HCT116 (cell line): ENCODE results near the gene PEG3. TPM values are rescaled to one million over a fixed set of nuclear protein-coding genes. Genes with fewer than 3 reads are reported as not detected.

Experiments used
- ATAC-seq: fragments of 200-7000 bp; cut with Tn5 transposase; 2 replicates; pipeline ENCODE4 v1.9.1; 2020; ENCODE audit warnings: mild to moderate bottlenecking, moderate library complexity
- BruUV-seq: library from RNA; stranded (reverse); fragments of 400-500 nt; replicated peaks from 2 replicates; lab custom pipeline; 2021; lab: Mats Ljungman, UMichigan
- CTCF ChIA-PET: fragments of 300-600 bp; sonication (Branson Sonifier 250); formaldehyde crosslinking; loops from one replicate; lab custom pipeline; 2021; ENCODE audit warnings: antibody characterized with exemption; lab: Charles Lee
- POLR2A ChIA-PET: fragments of 300-600, 350-600 bp; sonication (Branson Sonifier 250); formaldehyde crosslinking; loops from one replicate; lab custom pipeline; 2021; ENCODE audit warnings: antibody characterized with exemption; lab: Charles Lee
- RAD21 ChIA-PET, 2 experiments: fragments of 300-600 bp; sonication (Branson Sonifier 250); formaldehyde crosslinking; loops; one replicate each; lab custom pipeline; 2023; ENCODE audit warnings: low total read pairs in 2 of 2; ENCODE audit not compliant: uncharacterized antibody in 2 of 2, unreplicated experiment in 2 of 2, low non-redundant PET in 1 of 2; lab: Charles Lee
- DNase-seq: peaks from one replicate; pipeline ENCODE4 v3.0.0-alpha.2; 2010; ENCODE audit warnings: low read depth, low spot score
- H2AFZ ChIP-seq: fragments of 200-600 bp; shearing (Covaris generic), sonication (generic); 2 replicates; pipeline ENCODE4 v1.6.1; 2017; ENCODE audit warnings: low read depth, mixed run types, mixed read lengths, antibody characterized with exemption, low read length; ENCODE audit not compliant: poor library complexity, severe bottlenecking
- H3K27ac ChIP-seq: 2 replicates; pipeline ENCODE4 v1.5.1; 2012; ENCODE audit warnings: low read depth, low read length
- H3K27me3 ChIP-seq: fragments of 200-600 bp; sonication (generic); 2 replicates; pipeline ENCODE4 v1.6.1; 2016; ENCODE audit warnings: mixed run types, low read length, mixed read lengths; ENCODE audit not compliant: insufficient read depth
- H3K36me3 ChIP-seq, 2 experiments: fragments of 200-500 bp in 1 of 2; fragments of 200-600 bp in 1 of 2; sonication (Bioruptor generic) in 1 of 2; sonication (generic) in 1 of 2; 2 replicates each; pipeline versions ENCODE4 v1.5.1 to v1.6.1; 2014 to 2016; ENCODE audit warnings: low read length in 2 of 2, inconsistent platforms in 1 of 2, mixed read lengths in 1 of 2, mixed run types in 1 of 2; ENCODE audit not compliant: insufficient read depth in 2 of 2, control insufficient read depth in 1 of 2
- H3K4me1 ChIP-seq, 2 experiments: fragments of 200-600 bp in 1 of 2; sonication (generic) in 1 of 2; 2 replicates each; pipeline versions ENCODE4 v1.5.1 to v1.6.1; 2012 to 2017; ENCODE audit warnings: low read length in 2 of 2, inconsistent platforms in 1 of 2, mild to moderate bottlenecking in 1 of 2, mixed read lengths in 1 of 2, mixed run types in 1 of 2, moderate library complexity in 1 of 2; ENCODE audit not compliant: insufficient read depth in 2 of 2, control insufficient read depth in 1 of 2
- H3K4me2 ChIP-seq: fragments of 200-600 bp; sonication (generic); 2 replicates; pipeline ENCODE4 v1.6.1; 2017; ENCODE audit warnings: mixed run types, low read length, mixed read lengths
- H3K4me3 ChIP-seq, 2 experiments: fragments of 200-600 bp in 1 of 2; sonication (generic) in 1 of 2; replicated peaks in 1 of 2; 2 replicates each; pipeline ENCODE4 v1.5.1; 2011 to 2016; ENCODE audit warnings: low read length in 2 of 2, control low read depth in 1 of 2, low read depth in 1 of 2, mild to moderate bottlenecking in 1 of 2, mixed read lengths in 1 of 2, mixed run types in 1 of 2
- H3K79me2 ChIP-seq: fragments of 200-600 bp; sonication (generic); 2 replicates; pipeline ENCODE4 v1.6.1; 2017; ENCODE audit warnings: mild to moderate bottlenecking, mixed run types, low read length, moderate library complexity, mixed read lengths; ENCODE audit not compliant: insufficient read depth
- H3K9ac ChIP-seq: fragments of 200-600 bp; sonication (generic); 2 replicates; pipeline ENCODE4 v1.6.1; 2016; ENCODE audit warnings: low read length, mixed read lengths
- H3K9me2 ChIP-seq: fragments of 200-600 bp; sonication (generic), shearing (Covaris generic); 2 replicates; pipeline ENCODE4 v1.6.1; 2017; ENCODE audit warnings: mixed run types, mild to moderate bottlenecking, moderate library complexity; ENCODE audit not compliant: insufficient read depth
- H3K9me3 ChIP-seq, 2 experiments: fragments of 200-500 bp in 1 of 2; fragments of 200-600 bp in 1 of 2; sonication (Bioruptor generic) in 1 of 2; sonication (generic) in 1 of 2; 2 replicates each; pipeline ENCODE4 v1.6.1; 2014 to 2017; ENCODE audit warnings: low read length in 2 of 2, mixed read lengths in 2 of 2, inconsistent platforms in 1 of 2, low read depth in 1 of 2, mild to moderate bottlenecking in 1 of 2, mixed run types in 1 of 2, moderate library complexity in 1 of 2; ENCODE audit not compliant: control insufficient read depth in 1 of 2, insufficient read depth in 1 of 2
- H4K20me1 ChIP-seq: fragments of 200-600 bp; sonication (generic), shearing (Covaris generic); 2 replicates; pipeline ENCODE4 v1.6.1; 2017; ENCODE audit warnings: mixed run types, mild to moderate bottlenecking, moderate library complexity; ENCODE audit not compliant: insufficient read depth
- CTCF ChIP-seq, 3 experiments: fragments of 200-600 bp in 1 of 3; sonication (generic) in 1 of 3; IDR thresholded peaks in 2 of 3; conservative IDR thresholded peaks in 1 of 3; 2 replicates each; pipeline ENCODE4 v1.5.1; 2012 to 2017; ENCODE audit warnings: low read depth in 2 of 3, low read length in 2 of 3, antibody characterized with exemption in 1 of 3, borderline replicate concordance in 1 of 3, control low read depth in 1 of 3, mild to moderate bottlenecking in 1 of 3, mixed read lengths in 1 of 3, mixed run types in 1 of 3, moderate library complexity in 1 of 3; ENCODE audit not compliant: insufficient read depth in 1 of 3
- EGR1 ChIP-seq: IDR thresholded peaks from 2 replicates; pipeline ENCODE4 v1.6.1; 2012; ENCODE audit warnings: low read depth
- EZH2phosphoT487 ChIP-seq: fragments of 200-600 bp; IDR thresholded peaks from 2 replicates; pipeline ENCODE4 v1.6.1; 2018; ENCODE audit warnings: antibody characterized with exemption, borderline replicate concordance
- FOSL1 ChIP-seq: IDR thresholded peaks from 2 replicates; pipeline ENCODE4 v1.6.1; 2012; ENCODE audit warnings: low read depth
- REST ChIP-seq: IDR thresholded peaks from 2 replicates; pipeline ENCODE4 v1.6.1; 2012; ENCODE audit warnings: low read depth
- SIN3A ChIP-seq: IDR thresholded peaks from 2 replicates; pipeline ENCODE4 v1.6.1; 2012; ENCODE audit warnings: low read depth
- SP1 ChIP-seq: IDR thresholded peaks from 2 replicates; pipeline ENCODE4 v1.6.1; 2012; ENCODE audit warnings: low read depth
- SRF ChIP-seq: IDR thresholded peaks from 2 replicates; pipeline ENCODE4 v1.6.1; 2012; ENCODE audit warnings: low read depth
- ZBTB33 ChIP-seq: IDR thresholded peaks from 2 replicates; pipeline ENCODE4 v1.6.1; 2011; ENCODE audit warnings: mild to moderate bottlenecking, low read length, moderate library complexity; ENCODE audit not compliant: insufficient replicate concordance; ENCODE audit errors: extremely low read depth
- ZFX ChIP-seq: fragments of 450-650 bp; IDR thresholded peaks from 2 replicates; pipeline ENCODE4 v1.6.1; 2017
- ZNF274 ChIP-seq: fragments of 200-500 bp; sonication (Bioruptor generic); IDR thresholded peaks from 2 replicates; pipeline ENCODE4 v1.6.1; 2014; ENCODE audit warnings: mild to moderate bottlenecking, low read depth, low read length, inconsistent platforms
- intact Hi-C: fragments of 100-400 bp; cut with micrococcal nuclease; formaldehyde crosslinking; loops from 2 replicates; pipeline ENCODE4 v1.10.0; 2022
- total RNA-seq: library from RNA; stranded (reverse); gene quantifications from one replicate; pipeline ENCODE4 v1.2.1, GENCODE V29; 2021; ENCODE audit not compliant: unreplicated experiment

PEG3 gene
- total RNA-seq, 1 experiment from 2014 or later, result 0.34 TPM

- Histone ChIP-seq H3K27me3 (no peaks in the 10 kb centered on the region), H3K9ac (no peak overlapping the region), H3K79me2 (no peaks in the 10 kb centered on the region), H3K4me3 (no peak overlapping the region), H3K36me3 (no peaks in the 10 kb centered on the region), H3K4me2 (no peak overlapping the region), H3K9me2 (no peaks in the 10 kb centered on the region), H3K9me3 (peaks cover 26 to 38% of the 10 kb centered on the region in 2 experiments; a peak in 2 of 4 replicates), H4K20me1 (no peaks in the 10 kb centered on the region), H3K4me1 (no peaks in the 10 kb centered on the region), H2AFZ (no peak overlapping the region), H3K27ac (no peak overlapping the region)
- ChIA-PET CTCF (no interaction called here), RAD21 (no interaction called here), POLR2A (no interaction called here)
- no peak for TF ChIP-seq EZH2phosphoT487
- intact Hi-C loops, result no loop called here
- DNase-seq (no peak), ATAC-seq (no peak)
- no TSS peak for BruUV-seq
Observed at GRCh38 chr19:56821209-56821608, 19.3 kb downstream of the PEG3 start.

- Histone ChIP-seq H3K4me2 (no peak overlapping the region), H3K9me3 (peaks cover 15 to 51% of the 10 kb centered on the region in 2 experiments; a peak in 2 of 4 replicates), H3K36me3 (no peaks in the 10 kb centered on the region), H3K9me2 (no peaks in the 10 kb centered on the region), H3K4me3 (no peak overlapping the region), H3K27ac (no peak overlapping the region), H3K4me1 (no peaks in the 10 kb centered on the region), H3K27me3 (no peaks in the 10 kb centered on the region), H3K9ac (no peak overlapping the region), H2AFZ (no peak overlapping the region), H4K20me1 (no peaks in the 10 kb centered on the region), H3K79me2 (no peaks in the 10 kb centered on the region)
- DNase-seq (no peak), ATAC-seq (no peak)
- BruUV-seq, result no TSS peak
- ChIA-PET POLR2A (no interaction called here), RAD21 (no interaction called here), CTCF (no interaction called here)
- intact Hi-C loops, result no loop called here
- TF ChIP-seq REST, result no peak
- TF ChIP-seq ZNF274, result no peak
- TF ChIP-seq EGR1, result no peak
- TF ChIP-seq SP1, result no peak
- no peak for TF ChIP-seq ZFX
- TF ChIP-seq CTCF (IDR thresholded peaks at IDR 0.05 in 2 of 3, conservative IDR thresholded peaks at IDR 0.05 in 1 of 3; ENCODE audit: borderline replicate concordance in 1 of 3, insufficient read depth in 1 of 3, low read depth in 2 of 3, low read length in 2 of 3), result no peak
- no peak for TF ChIP-seq SRF
- no peak for TF ChIP-seq ZBTB33
- no peak for TF ChIP-seq FOSL1
- TF ChIP-seq SIN3A, result no peak
Observed at GRCh38 chr19:56819166-56819565, 21.4 kb downstream of the PEG3 start.
